Mononuclear cell (primary cell): Measurements from ENCODE around the gene C12orf57. TPM values are rescaled to one million over a fixed set of nuclear protein-coding genes. Genes with fewer than 3 reads are reported as not detected.
"Not testable (repeated sequence)": the region's sequence is repeated elsewhere in the genome, so short reads cannot be mapped to it uniquely, and the experiment has no call there.

Experiments
- H3K27me3 ChIP-seq: 2 replicates; pipeline ENCODE4 v1.6.0; 2011; ENCODE audit warnings: low read length, control low read depth; ENCODE audit not compliant: insufficient read depth
- H3K4me1 ChIP-seq: 2 replicates; pipeline ENCODE4 v1.5.1; 2011; ENCODE audit warnings: mild to moderate bottlenecking, low read length, control low read depth; ENCODE audit not compliant: insufficient read depth
- H3K4me3 ChIP-seq: 2 replicates; pipeline ENCODE4 v1.5.1; 2011; ENCODE audit warnings: mild to moderate bottlenecking, low read length, moderate library complexity
- H3K9me3 ChIP-seq: 2 replicates; pipeline ENCODE4 v1.5.1; 2011; ENCODE audit warnings: low read depth, mild to moderate bottlenecking, control low read depth, low read length
- total RNA-seq: library from RNA; depleted of rRNA; stranded (reverse); fragments of >200 nt; gene quantifications from one replicate; pipeline ENCODE4 v1.2.3, GENCODE V29; 2012

The C12orf57 gene, protein sequence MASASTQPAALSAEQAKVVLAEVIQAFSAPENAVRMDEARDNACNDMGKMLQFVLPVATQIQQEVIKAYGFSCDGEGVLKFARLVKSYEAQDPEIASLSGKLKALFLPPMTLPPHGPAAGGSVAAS
- 274 TPM for total RNA-seq

DNA sequence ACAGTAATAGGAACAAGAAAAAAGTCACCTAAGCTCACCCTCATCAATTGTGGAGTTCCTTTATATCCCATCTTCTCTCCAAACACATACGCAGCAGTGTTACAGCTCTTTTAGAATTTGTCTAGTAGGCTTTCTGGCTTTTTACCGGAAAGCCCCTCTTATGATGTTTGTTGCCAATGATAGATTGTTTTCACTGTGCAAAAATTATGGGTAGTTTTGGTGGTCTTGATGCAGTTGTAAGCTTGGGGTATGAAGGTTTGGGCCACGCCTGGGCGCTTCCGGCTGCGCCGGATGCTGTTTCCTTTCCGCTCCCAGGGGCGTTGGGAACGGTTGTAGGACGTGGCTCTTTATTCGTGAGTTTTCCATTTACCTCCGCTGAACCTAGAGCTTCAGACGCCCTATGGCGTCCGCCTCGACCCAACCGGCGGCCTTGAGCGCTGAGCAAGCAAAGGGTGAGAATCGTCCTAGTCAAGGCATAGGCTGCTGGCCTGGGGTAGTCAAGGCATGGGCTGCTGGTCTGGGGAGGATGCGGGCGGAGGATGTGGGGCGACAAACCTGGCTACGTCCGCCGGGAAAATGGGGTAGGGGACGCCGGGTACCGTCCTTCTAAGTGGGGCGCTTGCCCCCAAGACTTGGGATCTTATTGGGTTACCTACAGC lies at the start of gene C12orf57, which contains the start of gene RNU7-1:
C12orf57 (plus strand) TSS at position 301 of the 659 bp plus-strand sequence; CDS start at position 401, 100 bp downstream.
RNU7-1 (plus strand) TSS at position 95 of the 659 bp plus-strand sequence.
- Histone ChIP-seq H3K9me3 (no peaks in the 10 kb centered on the region), H3K4me1 (peaks cover 62% of the 10 kb centered on the region), H3K27me3 (no peaks in the 10 kb centered on the region)

DNA sequence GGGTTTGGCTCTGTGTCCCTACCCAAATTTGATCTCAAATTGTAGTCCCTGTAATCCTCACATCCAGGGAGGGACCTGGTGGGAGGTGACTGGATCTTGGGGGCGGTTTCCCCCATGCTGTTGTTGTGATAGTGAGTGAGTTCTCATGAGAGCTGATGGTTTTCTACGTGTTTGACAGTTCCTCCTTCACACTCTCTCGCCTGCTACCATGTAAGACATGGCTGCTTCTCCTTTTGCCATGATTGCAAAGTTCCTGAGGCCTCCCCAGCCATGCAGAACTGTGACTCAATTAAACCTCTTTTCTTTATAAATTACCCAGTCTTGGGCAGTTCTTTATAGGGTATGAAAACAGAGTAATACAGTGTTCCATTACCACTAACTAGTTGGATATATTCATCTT lies 49.5 kb upstream of the C12orf57 start:
- peaks cover 27% of the 10 kb centered on the region for H3K4me1 ChIP-seq
- H3K9me3 ChIP-seq: no peaks in the 10 kb centered on the region
- no peak overlapping the region for H3K4me3 ChIP-seq
- no peaks in the 10 kb centered on the region for H3K27me3 ChIP-seq

More for the DNA sequence above, at the start of gene C12orf57, which contains the start of gene RNU7-1:
- H3K4me3 ChIP-seq: peak within 1 kb of the TSS; percentile 61

DNA sequence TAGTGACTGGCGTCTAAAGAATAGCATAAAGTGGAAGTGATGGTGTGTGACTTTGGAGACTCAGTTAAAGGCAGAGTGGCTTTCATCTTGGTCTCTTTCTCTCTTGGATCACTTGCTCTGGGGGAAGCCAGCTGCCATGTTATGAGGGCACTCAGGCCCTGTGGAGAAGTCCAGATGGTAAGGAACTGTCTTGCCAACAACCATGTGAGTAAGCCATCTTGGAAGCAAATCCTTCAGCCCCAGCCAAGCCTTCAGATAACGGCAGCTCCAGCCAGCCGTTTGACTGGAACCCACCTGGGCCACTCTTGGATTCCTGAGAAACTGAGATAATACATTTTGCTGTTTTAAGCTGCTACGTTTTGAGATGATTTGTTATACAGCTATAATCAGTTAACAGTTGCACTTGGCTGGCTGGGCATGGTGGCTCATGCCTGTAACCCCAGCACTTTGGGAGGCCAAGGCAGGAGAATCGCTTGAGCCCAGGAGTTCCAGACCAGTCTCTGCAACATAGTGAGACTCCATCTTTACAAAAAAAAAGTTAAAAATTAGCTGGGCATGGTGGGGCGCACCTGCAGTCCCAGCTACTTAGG lies 46.9 kb upstream of the C12orf57 start:
- Histone ChIP-seq H3K9me3 (no peaks in the 10 kb centered on the region), H3K27me3 (no peaks in the 10 kb centered on the region), H3K4me1 (peaks cover 21% of the 10 kb centered on the region), H3K4me3 (no peak overlapping the region)

DNA sequence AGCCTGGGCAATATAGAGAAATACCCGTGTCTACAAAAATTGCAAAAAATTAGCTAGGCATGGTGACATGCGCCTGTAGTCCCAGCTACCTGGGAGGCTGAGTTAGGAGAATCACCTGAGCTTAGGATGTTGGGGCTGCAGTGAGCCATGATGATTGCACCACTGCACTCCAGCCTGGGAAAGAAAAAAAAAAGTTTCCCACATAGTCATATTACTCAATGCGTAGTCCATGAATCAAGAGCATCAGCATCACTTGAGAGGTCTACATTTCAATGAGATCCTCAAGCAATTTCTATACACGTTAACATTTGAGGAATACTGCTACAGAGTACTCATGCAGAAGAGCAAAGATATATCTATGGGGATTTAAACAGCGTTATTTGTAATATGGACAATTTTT lies 44.4 kb upstream of the C12orf57 start:
- no peak overlapping the region for H3K4me3 ChIP-seq
- no peaks in the 10 kb centered on the region for H3K9me3 ChIP-seq
- H3K4me1 ChIP-seq: peaks cover 15% of the 10 kb centered on the region
- H3K27me3 ChIP-seq: no peaks in the 10 kb centered on the region

DNA sequence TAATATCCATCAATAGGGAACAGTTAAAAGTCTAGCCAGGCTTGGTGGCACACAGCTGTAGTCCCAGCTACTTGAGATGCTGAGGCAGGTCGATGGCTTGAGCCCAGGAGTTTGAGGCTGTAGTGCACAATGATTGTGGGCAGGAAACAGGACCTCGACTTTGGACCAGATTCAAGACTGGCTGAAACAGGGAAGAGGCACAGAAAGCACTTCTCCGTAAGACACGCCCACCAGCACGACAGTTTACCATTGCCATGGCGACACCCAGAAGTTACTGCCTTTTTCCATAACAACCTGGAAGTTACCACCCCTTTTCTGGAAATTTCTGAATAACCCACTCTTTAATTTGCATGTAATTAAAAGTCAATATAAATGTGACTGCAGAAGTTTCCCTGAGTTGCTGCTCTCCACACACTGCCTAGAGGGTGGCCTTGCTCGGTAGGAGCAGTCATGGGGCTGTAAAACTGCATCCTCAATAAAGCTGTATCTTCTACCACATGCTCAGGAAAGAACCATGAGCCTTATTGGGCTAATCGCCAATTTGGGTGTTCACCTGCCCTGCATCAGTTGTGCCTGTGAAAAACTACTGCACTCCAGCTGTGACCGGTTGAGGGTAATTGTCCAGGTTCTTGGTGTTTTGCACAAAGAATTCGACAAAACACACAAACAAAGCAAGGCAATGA lies 43.8 kb upstream of the C12orf57 start:
- Histone ChIP-seq H3K4me1 (peaks cover 16% of the 10 kb centered on the region), H3K27me3 (no peaks in the 10 kb centered on the region), H3K9me3 (no peaks in the 10 kb centered on the region), H3K4me3 (no peak overlapping the region)

DNA sequence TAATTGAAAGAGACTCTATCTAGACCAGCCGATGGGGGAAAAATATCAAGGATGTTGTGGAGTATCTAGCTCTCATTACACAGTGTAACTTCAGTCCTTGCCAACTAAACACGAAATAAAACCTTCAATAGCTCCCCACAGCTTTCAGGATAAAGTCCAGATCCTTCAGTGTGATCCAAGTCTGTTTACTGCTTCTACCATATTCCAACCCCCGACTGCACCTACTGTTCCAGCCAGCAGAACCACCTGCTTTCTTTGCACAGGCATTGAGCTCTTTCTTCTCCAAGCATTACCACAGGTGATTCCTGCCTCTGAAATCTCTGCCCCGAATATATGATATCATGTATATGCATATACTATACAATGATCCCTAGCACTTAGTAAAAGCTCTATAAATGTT lies 41.4 kb upstream of the C12orf57 start:
- no peaks in the 10 kb centered on the region for H3K27me3 ChIP-seq
- no peaks in the 10 kb centered on the region for H3K9me3 ChIP-seq
- H3K4me1 ChIP-seq: peaks cover 24% of the 10 kb centered on the region
- H3K4me3 ChIP-seq: no peak overlapping the region

DNA sequence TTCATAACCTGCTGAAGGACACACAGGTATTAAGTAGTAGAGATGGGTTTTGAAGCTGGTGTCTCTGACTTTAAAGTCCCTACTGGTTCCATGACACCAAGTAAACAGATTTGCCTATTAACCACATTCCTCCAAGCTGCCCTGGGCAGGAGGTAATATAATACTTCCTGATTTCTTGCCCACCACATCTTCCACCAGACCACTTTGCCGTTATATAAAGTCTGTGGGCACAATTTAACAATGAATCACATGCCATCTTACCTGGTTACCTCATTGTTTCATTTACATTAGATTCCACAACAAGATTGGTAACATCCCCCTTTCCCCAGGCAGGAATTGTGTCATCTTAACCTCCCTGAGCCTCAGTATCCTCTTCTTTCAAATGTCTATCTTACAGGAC lies 40.1 kb upstream of the C12orf57 start:
- Histone ChIP-seq H3K4me1 (peaks cover 24% of the 10 kb centered on the region), H3K27me3 (no peaks in the 10 kb centered on the region), H3K4me3 (no peak overlapping the region), H3K9me3 (no peaks in the 10 kb centered on the region)

DNA sequence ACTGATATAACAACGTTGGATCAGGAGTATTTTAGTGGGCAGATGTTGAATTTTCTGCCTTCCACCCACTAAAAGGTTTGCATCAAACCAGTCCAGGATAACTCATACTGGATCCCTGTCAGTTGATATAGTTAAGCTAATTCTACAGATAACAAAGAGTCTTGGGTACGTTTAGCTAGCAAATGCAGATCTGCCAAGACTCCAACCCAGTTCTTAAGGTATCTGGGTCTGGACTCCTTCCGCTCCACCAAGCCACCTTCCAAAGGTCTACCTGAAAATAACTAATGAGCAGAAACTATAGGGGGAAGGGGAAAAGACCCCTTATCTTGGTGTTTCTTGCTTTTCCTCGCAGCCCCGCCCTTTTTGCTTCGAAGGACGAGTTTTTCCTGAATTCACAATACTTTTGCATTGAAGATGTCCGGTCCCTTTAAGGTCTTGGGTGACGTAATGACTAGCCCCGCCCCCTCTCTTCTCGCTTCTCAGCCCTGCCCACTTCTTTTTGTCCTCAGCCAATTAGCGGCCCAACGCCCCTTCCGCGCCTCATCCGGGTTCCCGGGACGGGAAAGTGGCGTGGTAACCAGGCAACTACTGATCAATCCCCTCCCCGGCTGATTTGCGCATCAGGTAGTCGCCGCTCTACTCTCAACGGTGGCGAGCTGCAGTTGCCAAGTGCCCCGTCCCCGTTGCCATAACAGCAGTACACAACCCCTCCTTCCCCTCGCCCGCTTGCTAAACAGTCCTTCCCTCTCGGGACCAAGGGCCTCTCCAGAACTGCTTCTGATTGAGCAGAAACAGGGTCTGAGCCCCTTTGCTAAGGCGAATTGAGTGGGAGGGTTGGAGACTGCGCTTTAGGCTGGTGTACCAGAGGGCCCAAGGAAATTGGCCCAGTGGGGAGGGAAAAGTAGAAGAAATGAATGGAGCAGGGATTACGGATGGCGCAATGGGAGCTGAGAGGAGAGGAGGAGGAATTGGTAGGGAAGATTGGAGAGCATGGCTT lies 39.2 kb upstream of the C12orf57 start, which contains the start of gene LRRC23:
LRRC23 (plus strand) TSS at position 543 of the 997 bp plus-strand sequence. CDS start 812 bp downstream, outside the sequence.
- Histone ChIP-seq H3K4me1 (peaks cover 24% of the 10 kb centered on the region), H3K4me3 (peak within 1 kb of the TSS; percentile 56), H3K27me3 (no peaks in the 10 kb centered on the region), H3K9me3 (no peaks in the 10 kb centered on the region)

DNA sequence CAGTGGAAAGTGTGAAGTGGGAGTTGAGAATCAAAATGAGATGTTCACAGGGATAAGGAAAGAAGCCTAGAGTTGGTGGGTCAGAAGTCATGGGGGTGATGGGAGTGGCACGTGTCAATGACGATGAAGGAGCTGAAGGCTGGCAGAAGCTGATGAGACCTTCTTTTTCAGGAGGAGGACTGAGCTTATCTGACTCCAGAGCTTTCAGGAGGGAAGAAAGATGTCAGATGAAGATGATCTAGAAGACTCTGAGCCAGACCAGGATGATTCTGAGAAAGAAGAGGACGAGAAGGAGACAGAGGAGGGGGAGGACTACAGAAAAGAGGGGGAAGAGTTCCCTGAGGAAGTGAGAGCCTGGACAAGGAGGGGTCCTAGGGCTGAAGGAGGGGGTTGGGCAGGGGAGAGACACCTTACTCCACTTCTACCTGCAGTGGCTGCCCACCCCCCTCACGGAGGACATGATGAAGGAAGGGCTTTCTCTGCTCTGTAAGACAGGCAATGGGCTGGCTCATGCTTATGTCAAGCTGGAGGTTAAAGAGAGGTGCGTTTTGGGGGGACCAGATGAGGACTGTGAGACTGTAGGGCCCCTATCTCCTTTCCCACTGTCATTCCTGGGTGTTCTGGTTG lies 38.3 kb upstream of the C12orf57 start:
- peaks cover 15% of the 10 kb centered on the region for H3K4me1 ChIP-seq
- H3K27me3 ChIP-seq: no peaks in the 10 kb centered on the region
- no peaks in the 10 kb centered on the region for H3K9me3 ChIP-seq
- no peak overlapping the region for H3K4me3 ChIP-seq

DNA sequence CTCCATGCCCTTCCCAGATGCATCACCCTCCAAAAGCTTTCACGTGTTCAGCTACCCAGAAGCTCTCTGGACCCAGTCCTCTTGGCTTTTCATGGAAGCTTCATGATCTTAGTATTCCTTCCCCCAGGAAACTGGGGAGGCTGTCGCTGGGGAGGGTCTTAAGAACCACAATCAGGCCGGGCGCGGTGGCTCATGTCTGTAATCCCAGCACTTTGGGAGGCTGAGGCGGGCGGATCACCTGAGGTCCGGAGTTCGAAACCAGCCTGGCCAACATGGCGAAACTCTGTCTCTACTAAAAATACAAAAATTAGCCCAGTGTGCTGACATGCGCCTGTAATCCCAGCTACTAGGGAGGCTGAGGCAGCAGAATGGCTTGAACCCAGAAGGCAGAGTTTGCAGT lies 35.7 kb upstream of the C12orf57 start:
- H3K4me1 ChIP-seq: peaks cover 15% of the 10 kb centered on the region
- H3K9me3 ChIP-seq, H3K27me3 ChIP-seq, H3K4me3 ChIP-seq: not testable (repeated sequence)

DNA sequence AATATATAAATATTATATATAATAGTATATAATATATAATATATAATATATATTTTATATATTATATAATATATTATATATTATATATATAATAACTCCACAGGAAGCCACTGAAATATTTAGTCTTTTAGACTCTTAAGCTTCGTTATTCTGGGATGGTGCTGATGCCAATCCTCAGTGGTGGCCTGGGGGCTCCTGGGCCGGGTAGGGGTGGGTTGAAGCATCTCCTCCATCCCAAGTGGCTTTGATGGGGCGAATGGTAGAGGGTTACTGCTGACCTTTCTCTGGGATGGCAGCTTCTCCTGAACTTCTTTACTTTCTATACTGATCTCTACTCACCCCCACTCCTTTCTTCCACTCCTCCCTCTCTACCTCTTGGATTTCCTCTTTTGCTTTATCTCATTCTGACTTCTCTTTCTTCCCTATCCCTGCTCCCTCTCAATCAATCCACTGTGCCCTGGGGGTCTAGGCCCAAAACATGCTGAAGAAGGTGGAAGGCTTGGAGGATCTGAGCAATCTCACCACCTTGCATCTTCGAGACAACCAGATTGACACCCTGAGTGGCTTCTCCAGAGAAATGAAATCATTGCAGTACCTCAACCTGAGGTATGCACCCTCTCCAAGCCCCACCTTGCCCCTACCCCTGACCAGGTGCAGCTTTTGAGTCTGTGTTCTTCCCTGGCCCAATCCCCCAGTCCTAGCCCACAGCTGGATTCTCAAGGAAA lies 34.2 kb upstream of the C12orf57 start:
- Histone ChIP-seq H3K9me3 (no peaks in the 10 kb centered on the region), H3K4me1 (peaks cover 18% of the 10 kb centered on the region), H3K27me3 (peaks cover 9% of the 10 kb centered on the region), H3K4me3 (no peak overlapping the region)

DNA sequence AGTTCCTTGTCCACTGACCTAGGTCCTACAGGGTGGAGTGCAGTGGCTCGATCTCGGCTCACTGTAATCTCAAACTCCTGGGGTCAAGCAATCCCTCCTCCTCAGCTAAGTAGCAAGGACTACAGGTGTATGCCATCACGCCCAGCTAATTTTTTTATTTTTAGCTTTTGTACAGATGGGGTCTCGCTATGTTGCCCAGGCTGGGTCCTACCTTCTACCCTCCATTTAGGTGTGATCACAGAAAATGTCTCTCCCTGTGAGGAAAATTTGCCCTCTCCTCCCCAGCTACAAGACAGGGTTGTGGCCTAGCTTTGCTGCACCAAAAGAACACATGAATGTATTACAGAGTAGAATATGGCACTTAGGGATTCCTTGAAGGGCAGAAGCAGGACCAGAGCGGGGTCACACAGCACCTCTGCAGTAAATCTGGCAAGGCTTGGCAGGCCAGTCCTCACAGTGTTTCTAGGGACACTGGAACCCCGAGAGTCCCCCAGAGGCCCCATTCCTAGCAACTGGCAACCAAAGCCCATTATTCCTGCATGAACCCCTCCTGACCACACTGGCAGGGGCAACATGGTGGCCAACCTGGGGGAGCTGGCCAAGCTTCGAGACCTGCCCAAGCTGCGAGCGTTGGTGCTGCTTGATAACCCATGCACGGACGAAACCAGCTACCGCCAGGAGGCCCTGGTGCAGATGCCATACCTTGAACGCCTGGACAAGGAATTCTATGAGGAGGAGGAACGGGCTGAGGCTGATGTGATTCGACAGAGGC lies 31.5 kb upstream of the C12orf57 start:
- Histone ChIP-seq H3K27me3 (peaks cover 11% of the 10 kb centered on the region), H3K4me3 (no peak overlapping the region), H3K4me1 (peaks cover 17% of the 10 kb centered on the region), H3K9me3 (no peaks in the 10 kb centered on the region)
